ENCODE measurements around the gene BAHD1.
A peak's percentile ranks its signal among the peaks of the same experiment; 100 is the strongest.

The BAHD1 gene

DNA sequence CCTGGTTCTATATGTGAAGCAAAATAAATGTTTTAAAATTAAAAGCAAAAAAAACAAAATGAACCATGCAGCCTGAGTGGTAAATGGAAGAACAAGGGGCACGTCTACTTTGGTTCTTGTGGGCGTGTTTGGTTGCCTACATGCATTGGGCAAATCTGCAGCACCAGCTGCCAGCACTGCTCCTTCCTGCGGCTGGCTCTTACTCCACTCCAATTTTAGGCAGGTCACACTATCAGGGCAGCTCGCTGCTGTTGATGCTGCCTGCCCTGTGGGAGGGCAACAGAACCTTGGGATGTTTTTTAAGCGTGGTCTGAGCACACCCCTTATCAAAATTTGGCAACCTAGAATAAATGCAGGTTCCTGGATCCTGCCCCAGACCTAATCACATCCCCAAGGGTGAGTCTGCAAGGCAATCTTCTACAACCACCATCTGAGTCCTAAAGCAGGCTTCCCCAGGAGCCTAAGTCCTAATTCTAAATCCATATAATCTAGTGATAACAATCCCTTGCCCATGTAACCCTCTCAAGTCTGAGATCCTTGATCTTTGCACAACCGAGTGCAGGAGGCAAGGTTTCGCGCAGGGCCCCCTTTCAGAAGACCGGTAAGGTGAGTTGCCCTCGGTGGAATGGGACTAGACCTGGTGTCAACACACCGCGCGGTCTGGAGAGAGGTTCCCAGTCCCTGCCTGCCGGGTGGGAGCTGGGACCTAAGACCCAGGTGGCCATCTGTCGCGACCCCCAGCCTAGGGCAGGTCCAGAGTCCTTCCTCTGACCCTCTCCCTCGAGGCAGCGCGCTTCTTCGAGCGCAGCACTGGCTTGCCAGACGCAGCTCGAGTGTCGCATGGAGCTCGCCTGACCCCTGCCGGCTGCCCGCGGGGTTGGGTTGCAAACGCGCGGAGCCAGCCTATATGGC is 19.3 kb upstream of the BAHD1 start:
- peak; percentile 52 to 83 (median 75) for DNase-seq (ENCODE audit: low read depth in 2 of 3, low spot score in 2 of 3)

DNA sequence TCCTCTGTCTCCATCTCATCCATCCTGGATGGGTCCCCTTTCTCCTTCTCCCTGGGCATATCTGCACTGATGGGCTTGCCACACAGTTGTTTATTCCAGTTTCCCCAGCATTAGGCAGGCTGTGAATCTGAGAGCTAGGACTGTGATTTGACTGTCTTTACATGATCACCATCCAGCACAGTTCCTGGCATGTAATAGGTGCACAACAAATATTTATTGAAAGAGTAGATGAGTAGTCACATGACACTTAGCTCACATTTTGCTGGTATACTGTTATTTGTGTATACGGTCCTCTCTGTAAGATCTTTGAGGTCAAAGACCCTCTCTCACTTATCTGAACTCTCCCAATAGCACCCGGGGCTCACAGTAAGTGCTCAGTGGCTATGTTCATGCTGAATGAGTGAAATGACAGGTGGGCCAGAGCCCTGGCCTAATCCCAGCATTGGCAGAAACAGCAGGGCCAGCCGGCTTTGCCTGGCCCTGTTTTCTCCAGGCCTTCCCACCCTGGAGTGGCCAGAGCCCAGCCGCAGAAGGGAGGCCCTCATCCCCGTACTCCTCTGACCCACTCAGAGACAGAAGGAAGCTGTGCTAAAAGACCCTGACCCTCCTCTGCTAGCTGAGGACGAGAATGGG is 16.2 kb upstream of the BAHD1 start:
- DNase-seq (ENCODE audit: low read depth in 2 of 3, low spot score in 2 of 3): no peak

DNA sequence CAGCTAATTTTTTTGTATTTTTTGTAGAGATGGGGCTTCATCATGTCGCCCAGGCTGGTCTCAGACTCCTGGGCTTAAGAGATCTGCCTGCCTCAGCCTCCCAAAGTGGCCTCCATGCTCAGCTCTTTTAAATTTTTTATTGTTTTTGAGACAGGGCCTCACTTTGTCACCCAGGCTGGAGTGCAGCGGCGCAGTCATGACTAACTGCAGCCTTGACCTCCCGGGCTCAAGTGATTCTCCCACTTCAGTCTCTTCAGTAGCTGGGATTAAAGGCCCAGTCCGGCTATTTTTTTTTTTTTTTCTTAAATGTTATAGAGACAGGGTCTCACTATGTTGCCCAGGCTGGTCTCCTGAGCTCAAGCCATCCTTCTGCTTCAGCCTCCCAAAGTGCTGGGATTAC is 15.1 kb upstream of the BAHD1 start:
- no peak for DNase-seq (ENCODE audit: low read depth in 2 of 3, low spot score in 2 of 3)

DNA sequence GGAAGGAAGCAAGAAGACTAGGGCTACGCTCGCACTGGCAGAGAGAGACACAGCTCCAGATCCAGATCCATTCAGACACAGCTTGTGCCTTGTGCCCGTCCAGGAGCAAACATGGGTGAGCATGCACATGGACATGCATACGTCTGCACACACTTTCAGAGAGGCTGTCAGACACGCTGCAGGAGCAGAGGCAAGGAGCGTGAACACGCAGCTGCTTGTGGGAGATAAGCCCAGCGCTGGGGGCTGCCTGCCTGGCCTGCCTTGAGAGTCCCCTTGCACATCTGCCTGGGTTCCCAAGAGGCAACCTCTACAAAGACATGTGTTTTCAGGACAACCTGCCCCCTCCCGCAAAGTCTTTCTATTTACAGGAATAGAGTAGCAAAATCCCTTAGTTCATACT is 13.6 kb upstream of the BAHD1 start:
- no peak for DNase-seq (ENCODE audit: low read depth in 2 of 3, low spot score in 2 of 3)

DNA sequence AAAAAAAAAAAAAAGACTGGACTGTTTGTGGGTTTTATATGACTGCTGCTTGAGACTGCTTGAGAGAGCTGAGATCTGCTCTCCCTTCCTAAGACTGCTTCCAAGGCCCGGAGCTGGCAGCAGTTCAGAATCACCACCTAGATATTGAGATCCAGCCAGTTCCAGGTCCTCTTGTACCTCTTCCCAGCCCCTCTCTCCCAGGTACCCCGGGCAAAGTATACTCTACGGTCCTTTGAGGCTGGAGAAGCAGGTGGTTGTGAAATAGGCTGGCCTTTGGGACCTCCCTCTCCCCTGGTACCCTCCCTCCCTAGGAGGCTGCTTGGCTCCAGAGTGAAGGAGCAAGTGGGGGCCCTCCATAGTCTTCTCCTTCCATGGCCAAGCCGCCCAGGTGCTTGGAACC is 12.6 kb upstream of the BAHD1 start:
- no peak for DNase-seq (ENCODE audit: low read depth in 2 of 3, low spot score in 2 of 3)

DNA sequence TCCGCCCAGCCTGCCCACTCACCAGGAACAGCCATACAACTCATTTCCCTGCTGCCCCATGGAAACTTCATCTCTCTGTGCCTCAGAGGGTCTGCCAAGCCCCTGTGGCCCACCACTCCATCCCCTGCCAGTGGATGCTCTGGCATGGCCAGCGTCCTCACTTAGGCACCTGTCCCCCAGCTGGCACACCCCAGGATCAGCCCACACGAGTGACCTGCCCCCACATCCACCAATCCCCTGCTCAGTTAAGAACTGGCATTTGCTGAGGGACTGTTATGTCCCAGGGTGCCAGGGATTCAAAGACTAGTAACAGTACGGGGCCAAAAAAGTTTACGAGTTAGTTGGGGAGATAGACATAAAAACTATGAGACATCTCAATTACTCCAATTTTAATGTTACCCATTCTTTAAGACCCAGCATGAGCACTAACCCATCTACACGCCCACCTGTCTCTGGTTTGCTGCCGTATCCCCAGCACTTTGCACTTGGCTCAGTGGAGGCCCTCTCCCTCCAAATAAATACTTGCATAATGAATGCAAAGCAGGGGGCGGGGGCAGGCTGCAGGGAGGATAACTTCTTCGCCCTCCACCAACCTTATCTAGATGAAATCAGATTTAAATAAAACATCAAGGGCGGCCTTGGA is 11.6 kb upstream of the BAHD1 start:
- DNase-seq (ENCODE audit: low read depth in 2 of 3, low spot score in 2 of 3): no peak

DNA sequence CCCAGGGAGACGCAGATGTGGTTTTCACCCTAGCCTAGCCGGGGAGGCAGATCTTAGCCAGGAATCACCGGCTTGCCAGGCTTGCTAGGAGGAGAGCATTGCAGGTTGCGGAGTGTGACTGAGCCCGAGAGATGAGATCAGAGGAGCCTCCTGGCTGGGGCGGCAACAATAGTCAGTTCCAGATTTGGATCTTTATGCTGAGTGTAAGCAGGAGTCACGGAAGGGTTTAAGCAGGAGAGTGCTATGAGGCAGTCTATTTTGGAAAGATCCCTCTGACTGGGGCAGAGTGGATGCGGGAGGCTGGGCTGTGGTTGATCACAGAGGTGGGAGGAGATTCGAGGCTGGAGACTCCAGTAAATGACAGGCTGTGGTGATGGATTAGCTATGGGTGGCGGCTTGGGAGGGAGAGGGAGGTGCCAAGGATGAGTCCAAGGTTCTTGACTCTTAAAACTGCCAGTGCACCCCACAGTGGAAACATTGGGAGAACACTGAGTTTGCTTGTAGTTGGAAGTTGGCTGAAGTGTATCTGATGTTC is 10.4 kb upstream of the BAHD1 start:
- no peak for DNase-seq (ENCODE audit: low read depth in 2 of 3, low spot score in 2 of 3)

DNA sequence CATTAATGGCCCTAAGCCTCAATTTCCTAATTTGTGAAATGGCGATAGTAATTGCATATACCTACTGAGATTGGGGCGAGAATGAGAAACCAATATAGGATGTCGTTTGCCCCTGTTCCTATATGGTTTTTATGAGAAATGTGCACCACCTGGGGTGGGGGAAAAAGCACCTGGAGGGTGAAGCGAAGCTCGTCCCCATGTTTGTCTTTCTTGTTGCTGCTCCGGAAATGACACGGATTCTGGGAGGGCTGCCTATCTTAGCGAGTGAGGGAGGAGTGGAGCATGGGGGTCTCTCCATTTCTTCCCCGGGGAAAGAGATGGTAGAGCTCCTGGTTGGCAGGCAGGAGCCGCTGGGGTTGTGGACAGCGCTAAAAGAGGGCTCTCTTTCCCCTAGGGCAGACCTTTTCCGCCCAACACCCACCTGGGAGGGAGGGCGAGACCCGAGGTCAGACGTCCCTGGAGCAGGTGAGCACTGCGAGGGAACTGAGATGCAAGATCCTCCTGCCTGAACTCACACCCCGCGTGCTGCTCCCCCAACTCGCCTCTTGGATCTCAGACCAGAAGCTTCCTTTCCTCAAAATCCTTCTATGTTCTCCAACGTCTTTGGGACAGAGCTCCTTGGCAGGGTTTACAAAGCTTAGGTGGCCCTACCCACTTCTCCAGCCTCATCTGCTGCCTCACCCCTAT is 5.6 kb upstream of the BAHD1 start:
- DNase-seq (ENCODE audit: low read depth in 2 of 3, low spot score in 2 of 3): no peak

DNA sequence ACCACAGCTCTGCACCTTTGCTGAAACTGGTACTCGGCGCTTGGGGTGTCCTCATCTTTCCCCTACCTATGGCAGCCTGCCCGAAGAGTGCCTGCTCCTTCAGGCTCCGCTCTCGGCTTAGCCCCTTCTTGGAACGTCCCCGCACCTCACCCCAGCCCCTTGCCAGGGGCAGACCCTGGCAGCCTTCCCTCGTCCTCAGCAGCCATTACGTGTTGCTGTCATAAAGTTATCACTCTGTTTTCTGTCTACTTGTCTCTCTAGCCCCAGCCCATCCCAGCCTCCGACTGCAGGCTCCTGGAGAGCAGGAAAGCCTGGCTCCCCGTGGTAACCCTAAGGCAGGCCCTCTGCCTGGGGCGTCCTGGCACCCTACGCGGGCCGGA is 5.1 kb upstream of the BAHD1 start:
- DNase-seq (ENCODE audit: low read depth in 2 of 3, low spot score in 2 of 3): no peak

DNA sequence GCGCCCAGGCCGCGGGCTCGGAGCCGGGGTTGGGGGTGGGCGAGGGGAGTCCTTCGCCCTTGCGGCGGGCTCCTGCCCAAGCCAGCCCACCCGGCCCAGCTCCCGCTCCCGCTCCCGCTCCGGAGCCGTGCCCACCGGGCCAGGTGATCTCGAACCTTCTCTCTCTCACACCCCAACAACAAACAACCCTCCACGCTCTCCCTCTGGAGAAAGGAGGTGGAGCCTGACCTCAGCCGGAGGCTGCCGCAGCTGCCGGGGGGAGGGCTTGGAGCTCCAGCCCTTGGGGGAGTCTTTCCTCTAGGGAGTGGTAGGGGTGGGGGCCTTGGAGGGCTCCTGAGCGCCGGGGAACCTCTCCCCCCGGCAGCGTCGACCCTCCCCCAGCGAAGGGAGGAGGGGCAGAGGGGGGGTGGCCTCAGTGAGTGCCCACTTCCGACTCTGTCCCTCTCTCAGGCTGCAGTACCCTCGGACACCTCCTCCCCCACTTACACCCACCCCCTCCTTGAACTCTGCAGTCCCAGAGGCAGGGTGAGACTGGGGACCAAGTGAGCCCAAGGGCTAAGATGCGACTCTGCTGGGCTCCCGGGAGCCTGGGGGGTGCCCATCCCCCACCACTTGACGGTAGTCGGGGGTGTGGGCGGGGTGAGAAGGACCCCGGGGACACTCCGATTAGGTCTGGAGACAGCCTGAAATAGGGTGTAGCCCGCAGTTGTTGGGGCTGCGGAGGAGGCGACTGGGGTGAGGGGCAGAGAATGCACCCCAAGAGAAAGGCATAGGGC is 4.4 kb upstream of the BAHD1 start:
- DNase-seq (ENCODE audit: low read depth in 2 of 3, low spot score in 2 of 3): no peak

DNA sequence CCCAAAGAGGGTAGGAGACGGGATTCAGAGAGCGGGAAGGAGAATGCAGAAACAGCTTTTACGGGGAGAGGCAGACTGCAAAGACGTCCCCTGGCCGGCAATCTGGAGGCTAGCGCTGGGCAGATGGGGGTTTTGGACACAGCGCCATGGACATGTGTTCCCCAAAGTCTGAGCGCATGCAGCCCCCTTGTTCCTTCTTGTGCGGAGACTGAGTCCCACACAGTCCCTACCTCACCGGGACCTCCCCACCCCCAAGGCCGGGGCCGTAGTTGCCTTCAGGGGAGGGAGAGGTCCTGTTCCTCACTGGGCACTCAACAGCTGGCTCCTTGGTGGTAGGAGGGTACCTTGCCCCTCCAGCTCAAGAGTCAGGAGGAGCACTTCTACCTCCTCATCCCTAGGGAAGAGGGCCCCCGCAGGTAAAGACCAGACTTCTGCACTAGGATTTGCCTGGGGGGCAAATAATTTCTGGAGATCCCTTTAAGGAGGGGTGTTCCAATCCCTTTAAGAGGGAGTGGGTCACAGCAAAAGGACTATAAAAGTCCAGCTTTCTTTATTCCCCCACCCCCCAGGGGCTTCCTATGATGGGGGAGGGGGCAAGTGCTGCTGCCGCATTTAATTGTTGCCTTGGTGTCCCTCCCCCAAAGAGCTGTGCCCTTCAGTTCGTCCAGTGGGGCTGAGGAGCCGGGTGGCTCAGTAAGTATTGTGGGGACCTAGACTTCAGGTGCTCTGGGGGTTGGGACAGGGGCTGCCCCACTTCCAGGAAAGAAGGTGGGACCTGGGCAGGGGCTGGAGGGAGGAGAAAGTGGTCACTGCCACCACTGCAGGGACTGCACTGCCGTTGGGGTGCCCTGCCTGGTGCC is 3.6 kb upstream of the BAHD1 start:
- no peak for DNase-seq (ENCODE audit: low read depth in 2 of 3, low spot score in 2 of 3)

DNA sequence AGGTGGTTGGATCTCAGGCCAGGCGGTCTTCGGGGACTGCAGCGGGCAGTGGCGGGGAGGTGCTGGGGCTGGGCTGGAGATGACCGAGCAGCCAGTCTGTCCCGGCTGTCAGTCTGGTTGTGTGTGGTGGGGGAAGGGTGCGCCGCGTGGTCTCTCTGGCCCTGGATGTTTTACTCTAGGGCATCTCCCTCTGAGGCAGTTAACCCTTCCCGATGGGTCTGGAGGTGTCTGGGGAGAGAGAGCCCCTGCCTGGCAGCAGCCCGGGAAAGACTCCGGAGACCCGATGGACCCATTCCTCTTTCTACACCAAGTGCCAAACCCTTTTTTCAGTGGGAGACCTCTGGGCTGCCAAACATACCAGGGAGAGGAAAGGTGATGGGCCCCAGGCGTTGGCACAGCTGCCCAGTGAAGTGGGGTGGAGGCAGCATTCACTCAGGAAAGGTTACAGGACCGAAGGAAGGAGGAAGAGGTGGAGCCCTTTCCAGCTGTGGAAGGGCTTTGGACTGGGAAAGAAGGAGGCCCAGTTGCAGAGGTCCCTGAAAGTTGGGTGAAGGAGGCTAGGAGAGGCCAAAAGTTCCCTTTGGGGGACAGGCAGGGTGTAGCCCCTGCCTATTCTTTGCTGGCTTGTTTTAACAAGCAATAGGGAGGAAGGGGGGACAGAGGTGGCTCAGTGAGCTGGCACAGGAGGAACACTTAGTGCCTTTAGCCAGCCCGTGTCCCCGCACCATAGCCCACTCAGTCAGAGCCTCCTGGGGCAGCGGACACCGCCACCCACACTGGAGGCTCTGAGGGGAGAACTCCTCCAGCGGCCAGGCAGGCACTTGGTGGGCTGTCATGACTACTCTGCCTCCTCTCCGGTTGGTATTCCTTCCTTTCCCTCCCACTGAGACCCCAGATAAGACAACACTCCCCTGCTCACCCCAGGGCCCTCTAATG is 2.7 kb upstream of the BAHD1 start:
- no peak for DNase-seq (ENCODE audit: low read depth in 2 of 3, low spot score in 2 of 3)

DNA sequence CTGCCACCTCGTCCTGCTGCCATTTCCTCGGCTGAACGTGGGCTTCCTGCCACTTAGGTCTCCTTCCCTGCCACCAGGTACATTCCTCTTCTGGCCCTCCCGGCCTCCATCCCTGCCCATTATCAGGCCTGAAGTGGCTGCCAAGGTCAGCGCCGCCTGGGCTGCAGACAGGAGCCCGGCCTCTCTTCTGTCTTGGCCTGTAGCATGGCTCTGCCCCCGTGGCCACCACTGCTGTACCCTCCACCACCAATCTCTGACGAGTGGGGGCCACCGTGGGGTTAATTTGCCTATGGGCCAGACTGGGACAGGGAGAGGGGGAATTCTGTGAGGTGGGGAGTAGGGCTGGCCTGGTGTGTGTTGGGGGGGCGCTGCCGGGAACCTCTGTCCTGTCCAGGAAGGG is 2.0 kb upstream of the BAHD1 start:
- DNase-seq (ENCODE audit: low read depth in 2 of 3, low spot score in 2 of 3): no peak

DNA sequence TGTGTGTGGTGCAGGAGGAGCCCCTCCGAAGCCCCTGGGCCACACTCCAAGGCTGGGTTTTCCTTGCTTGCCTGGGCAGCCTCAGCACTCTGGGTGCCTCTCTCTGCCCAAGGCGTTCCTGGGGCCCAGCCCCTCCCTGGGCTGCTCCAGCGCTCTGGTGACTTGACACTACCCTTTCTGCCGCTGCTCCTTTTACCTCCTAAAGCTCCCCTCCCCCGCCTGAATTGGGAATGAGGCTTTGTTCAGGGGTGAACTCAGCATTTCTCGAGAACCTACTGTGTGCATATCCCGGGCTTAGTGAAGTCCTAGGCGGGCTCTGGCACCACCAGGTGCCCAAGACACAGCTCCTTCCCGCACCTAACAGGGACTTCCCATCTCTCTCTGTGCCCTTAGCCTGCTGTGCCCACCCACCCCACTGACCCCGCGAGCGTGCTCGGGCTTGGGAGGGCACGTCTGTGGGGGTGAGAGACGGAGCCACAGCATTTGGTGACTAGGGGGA is 1.2 kb upstream of the BAHD1 start:
- no peak for DNase-seq (ENCODE audit: low read depth in 2 of 3, low spot score in 2 of 3)

DNA sequence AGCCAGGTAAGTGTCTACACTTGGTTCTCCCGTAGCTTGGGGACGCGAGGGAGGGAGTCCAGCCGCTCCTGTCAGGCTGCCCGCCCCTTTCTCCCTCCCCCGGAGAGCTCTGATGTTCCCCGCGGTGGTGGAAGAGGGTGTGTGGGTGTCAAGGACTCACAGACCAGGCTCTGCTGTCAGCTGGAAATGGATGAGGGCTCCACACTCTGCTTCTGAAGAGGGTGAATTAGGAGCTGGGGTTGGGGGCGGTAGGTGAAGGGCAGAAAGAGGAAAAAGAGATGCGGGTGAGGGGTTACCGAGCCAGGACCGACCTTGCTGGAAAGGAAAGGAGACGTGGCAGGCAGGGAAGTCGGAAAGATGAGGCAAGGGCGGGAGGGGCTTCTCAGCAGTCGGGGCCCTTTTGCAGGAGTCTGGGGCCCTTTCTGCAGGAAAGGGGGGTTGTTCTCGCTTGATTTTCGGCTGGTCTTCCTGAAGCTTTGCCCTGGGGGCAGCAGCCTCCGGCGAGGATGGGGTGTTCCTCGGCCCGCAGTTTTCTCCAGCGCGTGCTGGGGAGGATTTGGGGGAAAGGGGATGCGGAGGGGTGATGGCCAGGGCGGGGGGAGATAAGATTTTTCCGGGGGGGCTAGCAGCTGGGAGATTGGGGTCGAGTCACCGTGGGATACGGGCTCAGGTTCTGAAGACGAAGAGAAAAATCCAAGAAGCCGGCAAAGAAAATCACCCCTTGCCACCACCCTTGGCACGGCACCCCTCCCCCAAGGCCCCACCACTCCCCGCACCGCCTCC is 602 bp upstream of the BAHD1 start:
- no peak for DNase-seq (ENCODE audit: low read depth in 2 of 3, low spot score in 2 of 3)

DNA sequence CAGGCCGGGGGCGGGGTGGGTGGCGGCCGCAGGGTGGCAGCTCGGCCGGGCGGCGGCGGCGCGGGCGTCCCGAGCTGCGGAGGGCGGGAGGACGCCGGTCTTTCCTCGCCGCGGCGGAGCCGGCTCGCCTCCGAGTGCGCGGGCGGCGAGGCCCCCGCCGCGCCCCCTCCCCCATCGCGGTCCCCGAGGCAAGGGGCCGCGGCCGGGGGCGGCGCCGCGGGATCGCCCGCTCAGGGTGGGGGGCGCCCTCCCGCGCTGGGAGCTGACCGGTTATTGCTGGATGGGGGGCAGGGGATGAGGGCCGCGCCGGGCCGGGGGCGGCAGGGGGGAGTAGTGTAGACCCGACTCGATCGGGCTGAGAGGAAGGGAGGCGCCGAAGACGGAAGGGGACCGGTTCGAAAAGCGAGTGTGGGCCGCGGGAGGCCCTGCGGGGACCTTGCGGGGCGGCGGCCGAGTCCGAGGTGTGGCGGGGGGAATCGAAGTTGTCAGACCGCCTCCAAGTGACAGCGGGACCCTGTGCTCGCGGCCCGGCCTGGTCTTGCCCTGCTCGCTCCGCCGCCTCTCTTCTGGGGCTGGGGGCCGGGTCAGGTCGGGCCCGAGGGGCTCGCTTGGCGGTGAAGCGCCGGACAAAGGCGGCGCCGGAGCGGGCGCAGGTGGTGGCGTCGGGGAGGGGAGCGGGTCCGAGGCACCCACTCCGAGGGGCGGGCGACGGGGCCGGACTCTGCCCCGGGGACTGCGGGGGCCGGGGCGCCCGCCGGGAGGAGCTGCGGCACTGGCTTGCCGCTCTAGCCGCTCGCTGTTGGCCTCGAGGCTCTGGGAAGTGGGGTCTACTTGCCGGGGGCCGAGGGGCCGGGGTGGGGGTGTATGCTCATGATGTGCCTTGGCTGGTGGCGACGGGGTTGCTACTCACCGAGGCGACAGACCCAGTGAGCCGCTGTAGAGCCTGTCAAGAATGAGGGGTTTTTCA is 1.1 kb downstream of the BAHD1 start:
- no peak for DNase-seq (ENCODE audit: low read depth in 2 of 3, low spot score in 2 of 3)

DNA sequence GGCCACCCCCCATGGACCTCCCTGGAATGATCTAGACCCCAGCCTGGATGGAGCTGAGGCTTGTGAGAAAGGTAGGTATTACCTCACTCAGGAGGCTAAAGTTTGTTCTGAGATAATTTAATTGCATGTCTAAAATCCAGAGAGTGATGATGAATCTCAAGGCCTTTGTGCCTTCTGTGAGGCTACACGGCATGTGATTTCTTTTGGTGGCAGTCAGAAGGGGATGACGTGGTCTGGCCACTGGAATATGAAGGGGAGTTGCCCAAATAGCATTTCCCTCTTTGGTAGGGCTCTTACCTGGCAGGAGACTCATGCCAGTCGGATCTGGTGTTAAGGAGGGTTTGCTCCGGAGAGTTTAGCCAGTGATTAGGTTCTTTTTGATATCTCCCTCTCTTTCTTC is 2.5 kb downstream of the BAHD1 start:
- DNase-seq (ENCODE audit: low read depth in 2 of 3, low spot score in 2 of 3): no peak
